Tibial nerve (tissue), 4 donors: ENCODE results near the gene ISOC1.

Experiments used
- CTCF ChIP-seq, 5 experiments: fragments of 200-600 bp in 3 of 5; fragments of 450-650 bp in 2 of 5; sonication (generic) in 3 of 5; IDR thresholded peaks; one replicate each; pipeline ENCODE4 v1.5.1; 2016 to 2019; ENCODE audit warnings: antibody characterized with exemption in 5 of 5, mild to moderate bottlenecking in 3 of 5, moderate library complexity in 2 of 5
- EP300 ChIP-seq, 2 donors: sonication (generic); formaldehyde crosslinking; IDR thresholded peaks; one replicate each; pipeline ENCODE4 v1.6.1; 2017; ENCODE audit warnings: antibody characterized with exemption in 2 of 2, mild to moderate bottlenecking in 1 of 2
- POLR2A ChIP-seq, 2 donors: fragments of 450-650 bp; IDR thresholded peaks; one replicate each; pipeline ENCODE4 v1.6.1; 2017; ENCODE audit warnings: antibody characterized with exemption in 2 of 2, mild to moderate bottlenecking in 2 of 2, moderate library complexity in 2 of 2

- TF ChIP-seq CTCF (IDR thresholded peaks at IDR 0.05) (no peak), POLR2A (IDR thresholded peaks at IDR 0.05) (no peak), EP300 (IDR thresholded peaks at IDR 0.05) (no peak)
Observed at GRCh38 chr5:129112295-129112694, 17.7 kb downstream of the ISOC1 start.
